ENCODE data around the gene IKZF1.

The IKZF1 gene

GRCh38 chr7:50418086-50418515 lies 113.6 kb downstream of the IKZF1 start:
- peak; percentile 70 for DNase-seq

- DNase-seq = no peak
These were observed 114.2 kb downstream of the IKZF1 start for GRCh38 chr7:50418526-50419290.

- DNase-seq = no peak
These were observed 116.5 kb downstream of the IKZF1 start for GRCh38 chr7:50421043-50421442.

GRCh38 chr7:50422858-50423257 lies 118.3 kb downstream of the IKZF1 start:
- DNase-seq = no peak

- no peak for DNase-seq
These were observed 119.3 kb downstream of the IKZF1 start for GRCh38 chr7:50423860-50424259.

- DNase-seq = no peak
These were observed 120.8 kb downstream of the IKZF1 start for GRCh38 chr7:50425318-50425717.

GRCh38 chr7:50426280-50427045 lies 121.9 kb downstream of the IKZF1 start:
- no peak for DNase-seq

- DNase-seq = no peak
These were observed 123.0 kb downstream of the IKZF1 start for GRCh38 chr7:50427518-50427917.

- no peak for DNase-seq
These were observed 124.4 kb downstream of the IKZF1 start for GRCh38 chr7:50428911-50429310.

GRCh38 chr7:50431316-50431715 lies 126.8 kb downstream of the IKZF1 start:
- DNase-seq = no peak

GRCh38 chr7:50431722-50432305 lies 127.3 kb downstream of the IKZF1 start:
- no peak for DNase-seq

GRCh38 chr7:50436133-50436806 lies 131.8 kb downstream of the IKZF1 start:
- no peak for DNase-seq

GRCh38 chr7:50446542-50446960 lies 142.0 kb downstream of the IKZF1 start:
- DNase-seq = no peak

- DNase-seq = no peak
These were observed 144.3 kb downstream of the IKZF1 start for GRCh38 chr7:50448823-50449222.

GRCh38 chr7:50449501-50449880 lies 145.0 kb downstream of the IKZF1 start:
- DNase-seq = no peak

GRCh38 chr7:50449881-50450589 lies 145.5 kb downstream of the IKZF1 start, which contains the start of gene FIGNL1:
Gene FIGNL1, minus strand, starts transcription at chr7:50450350. Its CDS starts 3,063 bp downstream, at chr7:50447287.
- DNase-seq = peak; percentile 83

- DNase-seq = no peak
These were observed 146.1 kb downstream of the IKZF1 start for GRCh38 chr7:50450590-50451032.

Data from activated T-cell treated with anti-CD3 and anti-CD28 coated beads, Interleukin-2, amount 50 U/mL, for 1 hour (primary cell).